Ovary (tissue), 9 donors: ENCODE measurements around the gene KCNIP3. TPM values are rescaled to one million over a fixed set of nuclear protein-coding genes. Genes with fewer than 3 reads are reported as not detected.

Experiments used
- DNase-seq, 5 donors: peaks; one replicate each; pipeline ENCODE4 v3.0.0-alpha.2; 2019 to 2020
- H3K27ac ChIP-seq, 2 donors: fragments of 200-600 bp; one replicate each; pipeline versions ENCODE4 v1.5.1 to v1.8.0; 2019 to 2022
- H3K27me3 ChIP-seq: fragments of 200-600 bp; one replicate; pipeline ENCODE4 v1.8.0; 2022
- H3K36me3 ChIP-seq: fragments of 200-600 bp; sonication (generic); one replicate; pipeline ENCODE4 v1.5.1; 2019
- H3K4me1 ChIP-seq: one replicate; pipeline ENCODE4 v1.8.1; 2013; ENCODE audit warnings: mild to moderate bottlenecking, moderate library complexity; ENCODE audit not compliant: insufficient read depth
- H3K4me3 ChIP-seq: fragments of 200-600 bp; sonication (generic); one replicate; pipeline ENCODE4 v1.5.1; 2017
- H3K9me3 ChIP-seq, 2 donors: fragments of 200-600 bp in 1 of 2; sonication (generic) in 1 of 2; one replicate each; pipeline versions ENCODE4 v1.5.1 to v1.8.1; 2013 to 2019; ENCODE audit warnings: mild to moderate bottlenecking in 1 of 2, moderate library complexity in 1 of 2
- CTCF ChIP-seq, 3 donors: fragments of 450-650 bp in 2 of 3; fragments of 200-600 bp in 1 of 3; IDR thresholded peaks; one replicate each; pipeline versions ENCODE4 v1.5.1 to v1.8.0; 2016 to 2022; ENCODE audit warnings: antibody characterized with exemption in 3 of 3, mild to moderate bottlenecking in 1 of 3
- EP300 ChIP-seq: sonication (generic); formaldehyde crosslinking; IDR thresholded peaks from one replicate; pipeline ENCODE4 v1.6.1; 2017; ENCODE audit warnings: antibody characterized with exemption
- POLR2A ChIP-seq: fragments of 450-650 bp; IDR thresholded peaks from one replicate; pipeline ENCODE4 v1.6.1; 2017; ENCODE audit warnings: antibody characterized with exemption, mild to moderate bottlenecking, moderate library complexity
- WGBS, 3 donors: extraction: QIAGEN DNeasy Blood & Tissue Kit in 1 of 3; methylation state at CpG; one replicate each; pipeline versions ENCODE4 v1.1.5 to v1.1.7; 2013 to 2017; 5-methylcytosine and 5-hydroxymethylcytosine counted together
- intact Hi-C, 4 donors: fragments of 100-400 bp; cut with DNase I; formaldehyde crosslinking; loops; one replicate each; pipeline versions ENCODE4 v1.11.0 to v1.15.1; 2022 to 2023
- polyA plus RNA-seq, 2 donors: library from polyadenylated mRNA; stranded (reverse); fragments of 200-250 nt in 1 of 2; fragments of 350-450 nt in 1 of 2; fragmentation: Illumina TruSeq in 1 of 2; extraction: RNeasy Lipid Tissue Mini Kit (QIAGEN cat#74804) in 1 of 2; gene quantifications; one replicate each; pipeline ENCODE4 v1.2.3, GENCODE V29; 2013 to 2014
- total RNA-seq, 7 donors: library from RNA; depleted of rRNA in 2 of 7; stranded (reverse); fragments of >200 nt in 2 of 7; fragmentation: NEBNext Ultra II Directional in 3 of 7; extraction: Animal tissue kit (Norgen Biotek cat#: 25700) in 3 of 7; gene quantifications; one replicate each; pipeline versions ENCODE4 v1.1.0 to v1.2.4, GENCODE V29; 2016 to 2023
- donor health status: DM: no; HTN: no; CAD: no; lungs with moderate emphysema.
- donor health status: DM: no; HTN: no; CAD: no.
- donor health status: Bipolar disorder and iron deficiency.
- donor health status: DM: yes; HTN: yes; CAD: no.
- donor health status: DM: no; HTN: no; CAD: no.
- donor health status: DM: yes; HTN: yes; CAD: no.

KCNIP3 gene
- total and polyA plus RNA-seq, 9 donors, result 2.2 to 26.0 (median 11.7) TPM

GRCh38 chr2:95386031-95386430 lies 88.9 kb downstream of the KCNIP3 start:
- TF ChIP-seq POLR2A (no peak), EP300 (no peak), CTCF (IDR thresholded peaks at IDR 0.05) (no peak)
- intact Hi-C loops, result no loop called here
- DNase-seq, result no peak

GRCh38 chr2:95387358-95387757 lies 90.2 kb downstream of the KCNIP3 start:
- DNase-seq, result peak in 1 of 5 donors; percentile 1
- TF ChIP-seq EP300 (no peak), POLR2A (no peak), CTCF (IDR thresholded peaks at IDR 0.05) (no peak)
- WGBS, 3 donors, result 82 to 86% (median 85%) methylated on average over 7 of the region's 7 CpGs
- Histone ChIP-seq H3K4me1 (peaks cover 32% of the 10 kb centered on the region), H3K36me3 (no peaks in the 10 kb centered on the region), H3K9me3 (no peaks in the 10 kb centered on the region), H3K4me3 (no peak overlapping the region), H3K27me3 (no peaks in the 10 kb centered on the region), H3K27ac (no peak overlapping the region)
- intact Hi-C loops, result no loop called here

More at GRCh38 chr2:95386031-95386430, 88.9 kb downstream of the KCNIP3 start:
- no peak overlapping the region for H3K4me3 ChIP-seq
- no peaks in the 10 kb centered on the region for H3K9me3 ChIP-seq
- no peaks in the 10 kb centered on the region for H3K27me3 ChIP-seq
- peak overlapping the region; percentile 35 to 49 for H3K27ac ChIP-seq
- peaks cover 22% of the 10 kb centered on the region for H3K4me1 ChIP-seq
- H3K36me3 ChIP-seq, result no peaks in the 10 kb centered on the region
- 59 to 65% (median 60%) methylated on average over 6 of the region's 6 CpGs for WGBS, 3 donors

GRCh38 chr2:95388091-95388692 lies 91.0 kb downstream of the KCNIP3 start:
- H3K4me3 ChIP-seq, result no peak overlapping the region
- TF ChIP-seq POLR2A, result no peak
- TF ChIP-seq EP300, result no peak
- no peak for TF ChIP-seq CTCF (IDR thresholded peaks at IDR 0.05)
- no peaks in the 10 kb centered on the region for H3K27me3 ChIP-seq
- intact Hi-C loops, result no loop called here
- no peaks in the 10 kb centered on the region for H3K9me3 ChIP-seq
- H3K36me3 ChIP-seq, result no peaks in the 10 kb centered on the region
- no peak overlapping the region for H3K27ac ChIP-seq
- peaks cover 34% of the 10 kb centered on the region for H3K4me1 ChIP-seq
- peak in 1 of 5 donors; percentile 7 for DNase-seq
- 85 to 91% (median 89%) methylated on average over 14 of the region's 14 CpGs for WGBS, 3 donors

- Histone ChIP-seq H3K36me3 (no peaks in the 10 kb centered on the region), H3K9me3 (no peaks in the 10 kb centered on the region), H3K27ac (no peak overlapping the region), H3K4me3 (no peak overlapping the region), H3K27me3 (no peaks in the 10 kb centered on the region), H3K4me1 (peaks cover 34% of the 10 kb centered on the region)
- WGBS, 3 donors, result 37 to 42% (median 39%) methylated on average over 14 to 15 of the region's 15 CpGs
- no peak for DNase-seq
- intact Hi-C loops, result no loop called here
- TF ChIP-seq POLR2A, result no peak
- TF ChIP-seq CTCF (IDR thresholded peaks at IDR 0.05), result no peak
- no peak for TF ChIP-seq EP300
Observed at GRCh38 chr2:95388856-95389244, 91.7 kb downstream of the KCNIP3 start.
